HG02759 (cell line): ENCODE measurements around the gene COX19.

Source experiments
- ATAC-seq: cut with Tn5 transposase; IDR thresholded peaks from one replicate; pipeline ENCODE4 v1.9.1; 2021; ENCODE audit warnings: mild to moderate bottlenecking, moderate library complexity; ENCODE audit not compliant: unreplicated experiment

Gene COX19

DNA sequence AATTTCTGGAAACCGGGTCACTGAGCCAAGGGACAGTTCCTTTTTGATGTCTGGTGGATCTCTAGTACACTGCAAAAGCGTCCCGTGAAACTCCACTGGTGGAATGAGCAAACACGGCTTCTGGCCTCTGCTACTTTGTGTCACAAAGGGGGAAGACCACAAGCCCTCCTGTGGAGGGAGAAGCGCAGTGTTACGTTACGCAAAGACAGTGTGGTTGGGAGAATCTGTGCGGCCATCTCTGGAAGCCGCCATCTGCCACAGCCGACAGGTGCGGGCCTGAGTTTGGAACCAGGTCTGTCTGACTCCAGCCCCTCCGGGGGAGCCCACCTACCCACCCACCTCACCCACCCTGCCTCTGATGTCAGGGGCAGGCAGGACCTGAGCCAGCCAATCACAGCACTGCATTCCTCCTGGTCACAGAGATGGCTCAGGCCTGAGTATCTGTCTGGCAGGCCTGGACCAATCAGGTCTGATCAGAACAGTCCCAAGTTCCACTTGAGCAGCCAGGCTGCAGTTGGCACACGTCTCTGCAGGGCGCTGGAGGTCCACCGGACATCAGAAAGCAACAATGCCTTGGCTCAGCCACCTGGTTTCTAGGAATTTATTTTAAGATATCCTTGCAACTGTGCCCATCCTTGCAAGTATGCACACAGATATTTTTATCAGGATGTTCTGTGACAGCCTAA lies 4.7 kb upstream of the COX19 start:
- no peak for ATAC-seq

DNA sequence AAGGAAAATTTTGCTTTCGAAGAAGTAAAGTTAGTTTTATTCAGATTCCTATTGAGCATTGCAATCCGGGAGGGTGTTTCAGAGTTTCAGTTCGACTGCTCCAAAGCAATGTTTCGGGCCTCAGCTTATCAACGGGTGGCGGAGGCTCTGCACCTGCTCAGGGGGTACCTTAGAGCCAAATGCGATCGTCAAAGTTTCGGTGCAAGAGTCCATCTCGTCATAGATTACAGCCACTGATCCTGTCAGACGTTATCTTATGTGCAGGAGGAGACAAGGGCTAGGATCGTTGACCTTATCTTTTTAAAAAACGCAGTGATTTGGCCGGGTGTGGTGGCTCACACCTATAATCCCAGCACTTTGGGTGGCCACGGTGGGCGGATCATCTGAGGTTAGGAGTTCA lies 3.8 kb upstream of the COX19 start:
- no peak for ATAC-seq

DNA sequence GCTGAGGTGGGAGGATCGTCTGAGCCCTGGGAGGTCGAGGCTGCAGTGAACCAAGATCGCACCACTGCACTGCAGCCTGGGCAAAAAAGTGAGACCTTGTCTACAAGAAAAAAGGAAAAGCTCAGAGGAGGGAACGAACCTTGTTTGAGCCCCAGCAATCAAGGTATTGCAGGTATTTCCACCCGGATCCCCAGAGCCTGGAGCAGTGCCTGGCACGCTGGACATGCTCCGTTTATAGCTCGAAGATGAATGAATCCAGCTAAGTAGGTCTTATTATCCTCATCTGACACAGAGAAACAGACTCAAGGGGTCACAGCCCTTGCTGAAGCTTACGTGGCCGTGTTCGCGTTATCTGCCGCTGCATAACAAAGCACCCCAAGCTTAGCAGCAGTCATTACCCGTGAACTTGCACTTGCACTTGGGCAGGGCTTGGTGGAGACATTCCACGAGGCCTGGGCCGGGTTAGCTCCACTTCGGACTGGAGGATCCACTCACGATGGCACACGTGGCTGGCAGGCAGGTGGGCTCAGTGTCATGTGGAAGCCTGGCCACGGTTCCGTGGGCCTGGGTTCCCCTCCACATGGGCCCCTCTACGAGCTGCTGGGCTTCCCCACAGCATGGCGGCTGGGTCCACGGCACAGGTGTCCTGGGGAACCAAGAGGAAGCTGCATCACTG lies 3.2 kb upstream of the COX19 start:
- no peak for ATAC-seq

DNA sequence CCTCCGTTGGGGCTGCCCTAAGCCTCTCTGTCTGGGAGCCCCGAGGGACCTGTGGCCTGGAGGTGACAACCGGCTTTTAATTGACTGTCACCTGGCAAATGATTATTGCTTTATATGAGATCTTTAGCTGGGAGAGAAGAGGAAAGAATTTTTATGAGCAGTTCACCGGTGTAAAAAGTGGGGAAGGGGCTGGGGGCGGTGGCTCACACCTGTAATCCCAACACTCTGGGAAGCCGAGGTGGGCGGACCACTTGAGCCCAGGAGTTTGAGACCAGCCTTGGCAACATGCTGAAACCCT lies 2.6 kb upstream of the COX19 start:
- ATAC-seq, result no peak

DNA sequence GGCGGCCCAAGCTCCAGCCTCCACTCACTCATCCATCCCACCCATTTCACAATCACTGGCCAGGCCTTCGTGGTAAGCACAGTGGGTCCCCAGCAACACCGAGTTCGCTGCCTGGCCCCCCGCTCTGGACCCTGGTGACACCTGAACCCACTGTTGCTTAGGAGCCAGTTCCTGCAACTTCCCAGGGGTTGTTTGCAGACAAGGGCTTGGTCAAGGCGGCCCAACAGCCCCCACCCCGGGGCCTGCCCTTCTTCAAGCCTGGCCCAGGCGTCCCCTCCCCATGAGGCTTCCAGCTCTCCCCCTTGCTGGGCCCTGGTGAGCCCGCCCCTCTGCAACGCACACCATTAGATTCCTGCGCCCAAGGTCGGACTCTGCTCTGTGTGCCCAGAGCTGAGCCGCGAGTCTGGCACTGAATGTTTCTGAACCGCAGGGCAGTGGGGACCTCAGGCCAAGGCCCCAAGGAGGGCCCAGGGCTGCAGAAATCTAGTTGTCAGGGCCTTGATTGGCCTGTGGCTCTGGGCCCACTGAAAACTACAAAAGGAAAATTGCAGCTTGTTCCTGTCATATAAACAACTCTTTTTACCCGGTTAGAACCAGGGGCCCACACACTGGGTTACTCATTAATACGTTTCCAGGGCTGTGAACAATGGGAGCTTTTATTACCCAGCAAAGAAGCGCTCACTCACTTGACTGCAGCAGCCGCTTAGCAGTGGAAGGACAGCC lies 2.1 kb upstream of the COX19 start:
- peak; percentile 54 for ATAC-seq

DNA sequence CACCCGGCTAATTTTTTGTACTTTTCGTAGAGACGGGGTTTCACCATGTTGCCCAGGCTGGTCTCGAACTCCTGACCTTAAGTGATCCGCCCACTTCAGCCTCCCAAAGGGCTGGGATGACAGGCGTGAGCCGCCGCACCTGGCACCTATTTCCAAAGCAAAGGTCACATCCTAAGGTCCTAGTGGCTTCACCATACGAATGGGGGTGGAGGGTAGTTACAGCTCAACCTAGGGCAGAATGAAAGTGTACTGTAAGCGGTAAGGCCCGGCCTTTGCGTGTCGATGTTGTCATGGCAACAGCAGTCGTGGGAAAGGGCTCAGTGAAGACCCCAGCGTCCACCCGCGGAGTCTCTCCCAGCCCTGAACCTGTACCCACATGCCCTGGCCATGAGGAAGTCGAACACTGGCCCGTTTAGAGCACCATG lies 1.6 kb upstream of the COX19 start:
- no peak for ATAC-seq

DNA sequence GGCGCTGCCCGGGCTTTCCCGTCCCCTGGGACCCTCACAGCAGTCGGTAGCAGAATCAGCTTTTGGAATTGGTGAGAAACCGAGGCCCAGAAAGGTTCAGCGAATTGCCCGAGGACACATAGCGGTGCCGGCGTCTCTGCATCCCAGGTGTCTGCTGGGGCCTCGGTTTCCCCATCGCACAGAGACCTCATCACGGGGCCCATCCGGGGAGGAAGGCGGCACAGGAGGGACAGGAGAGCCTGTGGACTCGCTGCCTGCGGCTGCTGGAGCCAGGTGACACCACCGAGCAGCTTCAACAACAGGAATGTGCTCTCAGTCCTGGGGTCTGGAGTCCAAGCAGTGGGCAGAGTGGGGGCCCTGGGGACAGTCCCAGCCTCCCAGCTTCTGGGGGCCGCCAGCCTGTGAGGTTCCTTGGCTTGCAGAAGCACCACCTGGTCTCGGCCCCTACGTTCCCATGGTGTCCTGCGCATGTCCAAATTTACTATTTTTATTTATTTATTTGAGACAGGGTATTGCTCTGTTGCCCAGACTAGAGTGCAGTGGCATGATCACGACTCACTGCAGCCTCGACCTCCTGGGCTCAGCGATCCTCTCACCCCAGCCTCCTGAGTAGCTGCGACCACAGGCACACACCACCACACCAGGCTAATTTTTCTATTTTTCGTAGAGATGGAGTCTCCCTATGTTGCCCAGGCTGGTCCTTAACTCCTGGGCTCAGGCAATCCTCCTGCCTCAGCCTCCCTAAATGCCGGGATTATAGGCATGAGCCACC lies 539 bp upstream of the COX19 start:
- no peak for ATAC-seq

DNA sequence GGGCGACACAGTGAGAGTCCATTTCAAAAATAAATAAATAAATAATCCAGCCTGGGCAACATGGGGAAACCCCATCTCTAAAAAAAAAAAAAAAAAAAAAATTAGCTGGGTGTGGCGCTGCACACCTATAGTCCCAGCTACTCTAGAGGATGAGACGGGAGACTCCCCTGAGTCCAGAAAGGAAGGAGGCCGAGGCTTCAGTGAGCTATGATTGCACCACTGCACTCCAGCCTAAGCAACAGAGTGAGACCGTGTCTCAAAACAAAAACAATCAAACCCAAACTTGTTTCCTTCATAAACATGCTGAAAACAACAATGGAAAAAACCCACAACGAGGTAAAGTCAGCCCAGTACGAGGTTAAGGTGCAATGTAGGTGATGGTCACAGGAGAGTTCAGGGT lies 1.2 kb downstream of the COX19 start:
- ATAC-seq, result no peak

DNA sequence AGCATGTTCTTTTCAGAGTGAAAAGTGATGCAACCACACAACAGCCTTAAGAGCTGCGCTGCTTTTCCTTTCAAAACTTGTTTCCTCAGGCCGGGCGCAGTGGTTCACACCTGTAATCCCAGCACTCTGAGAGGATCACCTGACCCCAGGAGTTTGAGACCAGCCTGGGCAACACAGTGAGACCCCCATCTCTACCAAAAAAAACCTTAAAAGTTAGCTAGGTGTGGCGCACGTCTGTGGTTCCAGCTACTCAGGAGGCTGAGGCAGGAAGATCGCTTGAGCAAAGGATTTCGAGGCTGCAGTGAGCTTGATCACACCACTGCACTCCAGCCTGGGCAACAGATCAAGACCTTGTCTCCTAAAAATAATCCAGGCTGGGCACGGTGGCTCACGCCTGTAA lies 2.0 kb downstream of the COX19 start:
- ATAC-seq, result no peak

DNA sequence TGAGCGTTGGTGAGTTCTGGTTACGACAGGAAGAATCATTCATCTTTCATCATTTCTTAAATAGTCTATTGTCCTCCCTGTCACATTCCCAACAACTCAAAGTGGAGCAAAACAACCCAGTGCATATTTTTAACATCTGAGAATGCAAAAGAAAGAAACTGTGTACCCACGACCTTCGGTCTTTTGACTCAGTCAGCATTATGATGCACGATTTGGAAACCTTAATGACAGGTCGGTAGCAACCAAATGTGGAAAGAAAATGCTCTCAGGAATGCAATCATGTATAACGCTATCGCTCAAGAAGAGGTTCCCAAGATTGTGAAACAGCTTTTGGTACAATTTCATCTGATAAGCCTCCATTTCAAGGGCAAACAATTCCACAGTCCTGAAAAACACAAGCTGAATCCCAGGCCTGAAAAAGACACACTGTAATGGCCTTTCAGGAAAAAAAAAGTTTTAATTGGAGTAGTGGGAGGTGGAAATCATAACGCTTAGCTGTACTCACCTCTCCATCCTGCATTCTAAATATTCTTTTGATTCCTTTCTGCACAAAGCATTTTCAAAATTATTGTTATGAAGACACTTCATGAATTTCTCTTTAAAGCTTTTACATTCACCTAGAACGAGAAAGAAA lies 2.6 kb downstream of the COX19 start:
- ATAC-seq, result no peak

DNA sequence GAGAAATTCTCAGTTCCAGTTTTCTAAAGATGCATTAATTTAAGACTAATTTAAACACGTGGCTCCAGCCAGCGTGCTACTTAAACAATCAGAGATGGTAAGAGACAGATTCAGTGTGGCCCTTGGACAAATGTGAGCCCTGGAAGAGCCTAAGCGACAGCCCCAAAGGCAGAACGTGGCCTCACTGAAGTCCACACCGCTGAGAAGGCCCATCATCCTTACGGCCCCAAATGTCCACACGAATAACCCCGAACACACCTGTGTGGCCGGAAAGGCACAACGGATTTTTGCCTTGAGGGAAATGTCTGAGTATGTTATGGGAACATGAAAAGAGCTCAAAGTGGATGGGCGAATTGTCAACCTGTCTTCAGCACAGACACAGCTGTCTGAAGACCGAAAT lies 3.2 kb downstream of the COX19 start:
- ATAC-seq, result no peak

DNA sequence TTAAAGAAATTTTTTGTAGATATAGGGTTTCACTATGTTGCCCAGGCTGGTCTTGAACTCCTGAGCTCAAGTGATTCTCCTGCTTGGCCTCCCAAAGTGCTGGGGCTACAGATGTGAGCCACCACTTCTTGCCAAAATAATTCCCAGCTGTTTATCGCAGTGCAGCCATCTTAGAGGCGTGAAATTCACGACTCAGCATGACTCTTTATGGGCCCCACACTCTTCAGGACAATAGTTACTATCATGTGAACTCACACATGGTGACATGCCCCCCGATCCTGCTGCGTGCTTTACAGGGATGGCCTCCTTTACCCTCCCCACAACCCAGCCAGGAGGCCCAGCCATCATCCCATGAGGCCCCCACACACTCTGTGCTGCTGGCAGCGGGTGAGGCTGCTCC lies 4.6 kb downstream of the COX19 start:
- ATAC-seq, result no peak

DNA sequence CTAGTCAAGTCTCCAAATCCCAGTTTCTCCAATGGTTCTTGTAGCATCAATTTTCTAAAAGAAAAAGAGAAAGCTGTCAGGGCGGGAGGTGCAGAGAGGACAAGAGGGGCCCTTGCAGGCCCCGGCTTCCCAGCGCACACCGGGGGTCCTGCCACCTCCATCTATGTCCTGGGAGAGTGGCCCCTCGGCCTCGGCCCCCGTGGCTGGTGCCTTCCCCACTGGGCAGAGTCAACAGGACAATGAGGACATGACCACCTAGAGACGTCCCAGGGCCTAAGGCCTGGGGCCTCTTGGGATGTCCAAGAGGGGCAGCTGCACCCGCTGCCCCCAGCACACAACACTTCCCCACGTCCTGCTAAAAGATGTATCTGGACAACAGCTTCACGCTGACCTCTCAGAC lies 5.9 kb downstream of the COX19 start:
- no peak for ATAC-seq

DNA sequence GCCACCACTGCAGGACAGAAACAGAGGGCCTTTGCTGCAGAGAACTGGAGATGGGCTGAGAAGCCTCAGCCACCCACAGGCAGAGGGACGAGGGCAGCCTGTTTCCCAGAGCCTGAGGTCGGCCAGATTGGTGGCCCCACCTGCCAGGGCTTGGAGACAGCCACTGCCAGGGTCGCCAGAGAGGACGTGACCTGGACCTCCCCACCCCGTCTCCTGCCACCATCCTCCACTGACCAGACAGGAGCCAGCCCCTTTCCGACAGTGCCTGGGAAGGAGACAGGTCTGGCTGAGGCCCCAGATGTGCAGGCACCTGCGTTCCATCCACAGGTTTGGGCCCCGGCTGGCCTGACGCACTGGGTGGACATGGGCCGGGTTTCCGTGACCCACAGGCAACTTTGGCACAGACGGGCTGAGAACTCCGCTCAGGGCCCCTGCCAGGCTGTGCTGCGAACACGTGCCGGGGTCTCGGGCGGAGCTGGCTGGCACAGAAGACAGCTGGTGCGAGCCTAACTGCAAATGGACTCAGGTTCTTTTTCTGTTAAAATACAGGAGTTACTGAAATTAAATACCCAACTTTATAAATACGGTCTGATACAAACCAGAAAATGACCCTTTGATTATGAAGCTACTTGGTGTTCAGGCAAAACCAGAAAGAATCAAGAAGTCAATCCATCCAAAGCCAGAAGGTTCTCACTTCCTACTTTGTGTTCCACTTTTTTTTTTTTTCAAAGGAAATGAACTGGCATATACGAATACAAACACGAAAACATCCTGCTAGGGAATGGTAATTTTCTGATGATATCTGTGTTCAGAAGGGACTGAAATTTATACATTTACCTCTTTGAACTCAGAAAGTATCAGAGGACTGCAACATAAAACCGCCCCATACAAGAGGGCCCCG lies 6.9 kb downstream of the COX19 start:
- ATAC-seq, result no peak

DNA sequence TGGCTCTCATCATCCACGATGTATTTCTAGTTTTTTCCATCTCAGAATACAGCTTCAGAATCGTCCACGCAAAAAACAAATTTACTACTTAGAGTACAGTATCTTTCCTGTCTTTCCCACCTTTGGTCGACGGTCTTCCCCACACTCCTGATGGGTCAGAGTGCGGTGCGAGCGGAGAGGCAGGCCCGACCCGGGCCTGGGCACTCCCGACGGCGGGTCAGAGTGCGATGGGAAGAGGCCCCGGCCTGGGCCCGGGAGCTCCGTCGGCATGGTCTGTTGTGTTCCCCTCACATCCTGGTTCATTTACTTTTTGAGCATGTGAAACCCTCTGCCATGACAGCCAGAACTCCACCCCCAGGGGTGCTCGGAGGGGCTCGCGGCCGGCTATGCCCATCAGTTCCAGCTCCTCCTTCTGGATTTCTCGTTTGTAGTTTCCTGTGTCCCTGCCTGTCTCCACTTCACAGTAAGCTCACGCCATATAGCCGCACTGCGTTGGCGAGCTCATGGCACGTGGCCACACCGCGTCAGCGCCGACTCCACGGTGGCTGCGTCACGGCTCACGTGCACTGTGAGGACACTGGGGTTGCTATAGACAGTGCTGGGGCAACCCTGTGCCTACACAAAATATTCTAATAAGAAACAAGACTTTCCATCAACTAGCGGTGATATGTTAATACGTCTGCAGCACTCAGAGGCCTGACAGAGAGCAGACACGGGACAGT lies 7.8 kb downstream of the COX19 start:
- ATAC-seq, result no peak

DNA sequence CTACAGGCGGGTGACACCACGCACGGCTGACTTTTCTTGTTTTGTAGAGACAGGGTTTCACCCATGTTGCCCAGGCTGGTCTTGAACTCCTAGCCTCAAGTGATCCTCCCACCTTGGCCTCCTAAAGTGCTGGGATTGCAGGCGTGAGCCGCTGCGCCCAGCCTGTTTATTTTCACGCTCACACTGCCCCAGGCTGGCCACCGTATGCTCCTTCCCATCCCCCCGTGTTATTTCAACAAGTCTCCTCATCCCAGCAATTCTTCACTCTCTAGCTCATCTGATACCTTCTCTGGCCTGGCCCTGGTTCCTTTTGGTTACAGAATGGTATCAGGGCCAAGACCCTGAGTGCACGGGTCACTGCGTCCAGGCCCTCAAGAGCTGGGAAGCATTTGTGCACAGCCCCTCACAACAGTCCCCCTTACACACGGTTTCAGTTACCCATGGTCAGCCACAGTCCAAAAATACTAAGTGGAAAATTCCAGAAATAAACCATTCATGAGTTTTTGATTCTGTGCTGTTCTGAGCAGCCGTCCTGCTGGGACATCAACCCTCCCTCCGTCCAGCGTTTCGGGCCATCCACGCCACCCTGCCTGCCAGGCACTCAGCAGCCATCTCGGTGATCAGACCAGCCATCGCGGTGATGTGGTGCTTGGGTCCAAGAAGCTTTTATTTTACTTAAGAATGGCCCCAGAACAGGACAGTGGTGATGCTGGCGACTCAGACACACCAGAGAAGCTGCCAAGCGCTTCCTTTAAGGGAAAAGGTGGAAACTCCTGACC lies 8.9 kb downstream of the COX19 start:
- no peak for ATAC-seq

DNA sequence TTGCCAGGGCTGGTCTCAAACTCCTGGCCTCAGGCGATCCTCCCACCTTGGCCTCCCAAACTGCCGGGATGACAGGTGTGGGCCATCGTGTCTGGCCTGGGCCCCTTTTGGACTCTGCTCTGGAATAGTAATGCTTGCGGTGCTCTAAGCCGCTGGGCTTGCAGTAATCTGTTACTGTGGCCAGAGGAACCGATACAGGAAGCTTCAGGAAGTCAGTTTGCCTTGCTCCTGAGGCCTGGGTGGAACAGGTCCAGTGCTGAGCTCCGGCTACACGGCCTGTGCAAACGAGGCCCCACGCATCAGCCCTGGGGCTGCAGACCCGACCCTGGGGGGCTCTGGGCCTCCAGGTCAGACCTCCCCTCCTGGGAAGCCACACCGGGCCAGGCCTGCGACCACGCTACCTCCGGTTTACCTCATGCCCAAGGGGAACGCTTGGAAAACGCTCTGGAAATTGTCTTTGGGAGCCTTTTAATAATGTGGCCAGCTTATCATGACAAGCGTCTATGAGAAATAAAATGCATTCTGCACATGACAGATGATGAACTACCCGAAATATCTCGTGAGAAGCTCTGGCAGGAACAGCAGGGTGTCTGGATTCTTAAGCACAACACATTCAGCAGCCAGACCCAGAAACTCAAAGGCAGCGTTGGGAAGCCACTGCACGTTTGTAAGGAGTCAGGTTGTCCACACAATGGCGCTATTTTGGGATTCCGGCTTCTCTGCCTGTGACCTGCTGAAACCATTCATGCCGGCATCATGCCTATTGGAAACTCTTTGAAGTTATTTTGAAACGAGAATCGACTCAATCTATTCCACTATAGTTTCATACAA lies 10.7 kb downstream of the COX19 start:
- ATAC-seq, result no peak
